ENCODE measurements around the gene ZFR2. TPM values are rescaled to one million over a fixed set of nuclear protein-coding genes. Genes with fewer than 3 reads are reported as not detected.

ZFR2 gene
- total and polyA plus RNA-seq, 7 donors = not detected

GRCh38 chr19:3792114-3792513 lies 76.7 kb downstream of the ZFR2 start:
- WGBS, 3 donors = 65 to 86% (median 72%) methylated on average over 3 of the region's 3 CpGs
- intact Hi-C loops (cut with DNase I) = no loop called here
- no peaks in the 10 kb centered on the region for H3K36me3 ChIP-seq (ENCODE audit: insufficient read depth in 1 of 2, low read depth in 1 of 2)
- DNase-seq (no peak), ATAC-seq (no peak)
- H3K9me3 ChIP-seq = no peaks in the 10 kb centered on the region
- no peaks in the 10 kb centered on the region for H3K4me1 ChIP-seq
- TF ChIP-seq, protein P1, sequence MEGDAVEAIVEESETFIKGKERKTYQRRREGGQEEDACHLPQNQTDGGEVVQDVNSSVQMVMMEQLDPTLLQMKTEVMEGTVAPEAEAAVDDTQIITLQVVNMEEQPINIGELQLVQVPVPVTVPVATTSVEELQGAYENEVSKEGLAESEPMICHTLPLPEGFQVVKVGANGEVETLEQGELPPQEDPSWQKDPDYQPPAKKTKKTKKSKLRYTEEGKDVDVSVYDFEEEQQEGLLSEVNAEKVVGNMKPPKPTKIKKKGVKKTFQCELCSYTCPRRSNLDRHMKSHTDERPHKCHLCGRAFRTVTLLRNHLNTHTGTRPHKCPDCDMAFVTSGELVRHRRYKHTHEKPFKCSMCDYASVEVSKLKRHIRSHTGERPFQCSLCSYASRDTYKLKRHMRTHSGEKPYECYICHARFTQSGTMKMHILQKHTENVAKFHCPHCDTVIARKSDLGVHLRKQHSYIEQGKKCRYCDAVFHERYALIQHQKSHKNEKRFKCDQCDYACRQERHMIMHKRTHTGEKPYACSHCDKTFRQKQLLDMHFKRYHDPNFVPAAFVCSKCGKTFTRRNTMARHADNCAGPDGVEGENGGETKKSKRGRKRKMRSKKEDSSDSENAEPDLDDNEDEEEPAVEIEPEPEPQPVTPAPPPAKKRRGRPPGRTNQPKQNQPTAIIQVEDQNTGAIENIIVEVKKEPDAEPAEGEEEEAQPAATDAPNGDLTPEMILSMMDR (IDR thresholded peaks at IDR 0.05) = no peak
- H3K27ac ChIP-seq = no peak overlapping the region
- peaks cover 0 to 17% (median 6%) of the 10 kb centered on the region in 3 donors for H3K27me3 ChIP-seq (ENCODE audit: insufficient read depth in 3 of 3, low read length in 2 of 3)
- no peak overlapping the region for H3K4me3 ChIP-seq

GRCh38 chr19:3790941-3791340 lies 77.9 kb downstream of the ZFR2 start:
- 64 to 73% (median 68%) methylated on average over 7 of the region's 7 CpGs for WGBS, 3 donors
- ATAC-seq = no peak
- no peaks in the 10 kb centered on the region for H3K4me1 ChIP-seq
- H3K27ac ChIP-seq = no peak overlapping the region
- DNase-seq = no peak
- peaks cover 0 to 27% (median 6%) of the 10 kb centered on the region in 3 donors for H3K27me3 ChIP-seq (ENCODE audit: insufficient read depth in 3 of 3, low read length in 2 of 3)
- no peak overlapping the region for H3K4me3 ChIP-seq
- H3K9me3 ChIP-seq = no peaks in the 10 kb centered on the region
- H3K36me3 ChIP-seq (ENCODE audit: insufficient read depth in 1 of 2, low read depth in 1 of 2) = no peaks in the 10 kb centered on the region
- TF ChIP-seq, protein P1 (IDR thresholded peaks at IDR 0.05) = no peak
- intact Hi-C loops (cut with DNase I) = no loop called here

DNA sequence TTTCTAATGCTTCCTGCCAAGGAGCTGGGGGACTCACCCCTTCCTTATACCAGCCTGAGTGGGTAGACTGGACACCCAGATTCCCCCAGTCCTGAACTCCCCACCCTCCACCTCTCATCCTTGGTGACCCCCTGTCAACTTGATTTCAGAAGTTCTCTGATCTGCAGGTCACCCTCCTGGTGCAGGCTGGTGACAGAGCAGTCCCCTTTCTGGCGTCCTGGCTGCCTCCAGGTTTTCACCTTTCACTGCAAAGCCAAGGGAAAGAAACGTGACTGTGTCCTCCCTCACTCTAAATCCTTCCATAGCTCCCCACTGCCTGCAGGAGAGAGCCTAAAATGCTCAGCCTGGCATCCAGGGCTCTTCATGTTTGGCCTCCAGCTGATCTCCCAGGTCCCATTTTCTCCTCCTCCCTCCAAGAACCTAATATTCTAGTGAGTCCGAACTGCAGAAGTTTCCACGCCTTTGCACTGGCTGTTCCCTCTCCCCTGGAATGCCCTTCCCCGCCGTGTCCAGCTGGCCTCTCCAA lies 78.6 kb downstream of the ZFR2 start:
- no peaks in the 10 kb centered on the region for H3K36me3 ChIP-seq (ENCODE audit: insufficient read depth in 1 of 2, low read depth in 1 of 2)
- peaks cover 0 to 32% (median 11%) of the 10 kb centered on the region in 3 donors for H3K27me3 ChIP-seq (ENCODE audit: insufficient read depth in 3 of 3, low read length in 2 of 3)
- no peaks in the 10 kb centered on the region for H3K9me3 ChIP-seq
- TF ChIP-seq, protein P1 (IDR thresholded peaks at IDR 0.05) = no peak
- no peak overlapping the region for H3K27ac ChIP-seq
- H3K4me1 ChIP-seq = no peaks in the 10 kb centered on the region
- no peak overlapping the region for H3K4me3 ChIP-seq
- ATAC-seq = no peak
- DNase-seq = no peak
- intact Hi-C loops (cut with DNase I) = no loop called here
- WGBS, 3 donors = 65 to 76% (median 66%) methylated on average over 6 of the region's 6 CpGs

DNA sequence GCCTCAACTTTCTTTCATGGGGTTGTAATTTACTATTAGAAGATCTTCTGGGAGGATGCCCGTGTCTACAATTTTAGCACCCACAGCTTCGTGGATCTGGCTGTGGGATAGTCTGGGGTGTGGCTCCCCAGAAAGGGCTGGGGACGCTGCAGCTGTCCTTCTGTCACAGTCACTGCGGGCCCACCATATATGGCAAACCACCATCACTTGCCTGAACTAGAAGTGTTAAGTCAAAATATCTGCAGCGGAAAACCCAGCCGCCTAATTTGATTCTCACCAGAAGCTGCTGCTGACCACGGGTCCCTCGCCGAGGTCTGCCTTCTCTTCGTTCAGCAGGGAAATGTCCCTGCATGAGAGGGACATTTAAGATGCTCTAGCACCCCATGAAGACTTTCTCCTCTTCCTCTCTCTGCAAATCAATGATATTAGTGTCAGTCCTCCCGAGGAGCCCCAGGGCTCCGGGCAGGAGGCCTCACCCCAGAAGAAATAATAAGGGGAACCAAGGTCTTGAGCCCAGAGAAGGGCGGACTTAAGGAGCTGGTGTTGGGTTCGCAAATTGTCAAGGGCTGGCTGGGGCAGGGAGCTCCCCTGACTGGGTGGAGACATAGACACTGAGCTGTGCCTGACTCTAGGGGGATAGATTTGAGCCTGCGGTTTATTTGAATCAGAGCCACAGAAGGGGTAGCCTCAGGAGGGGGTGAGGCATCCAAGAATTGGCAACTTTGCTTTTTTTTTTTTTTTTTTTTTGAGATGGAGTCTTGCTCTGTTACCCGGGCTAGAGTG lies 79.7 kb downstream of the ZFR2 start:
- TF ChIP-seq, protein P1 (IDR thresholded peaks at IDR 0.05) = no peak
- Histone ChIP-seq H3K4me1 (no peaks in the 10 kb centered on the region), H3K4me3 (no peak overlapping the region), H3K27ac (no peak overlapping the region), H3K9me3 (no peaks in the 10 kb centered on the region), H3K36me3 (ENCODE audit: insufficient read depth in 1 of 2, low read depth in 1 of 2) (no peaks in the 10 kb centered on the region), H3K27me3 (ENCODE audit: insufficient read depth in 3 of 3, low read length in 2 of 3) (peaks cover 0 to 41% (median 16%) of the 10 kb centered on the region in 3 donors)
- intact Hi-C loops (cut with DNase I) = no loop called here
- WGBS, 3 donors = 31 to 42% (median 38%) methylated on average over 15 to 16 of the region's 16 CpGs
- DNase-seq (no peak), ATAC-seq (no peak)

Data from psoas muscle (tissue), 8 donors.